GM19351 (cell line): Measurements from ENCODE around the gene PRTFDC1.
"Not testable (repeated sequence)": the region's sequence is repeated elsewhere in the genome, so short reads cannot be mapped to it uniquely, and the experiment has no call there.

Experiments
- ATAC-seq: cut with Tn5 transposase; IDR thresholded peaks from one replicate; pipeline ENCODE4 v1.9.1; 2021; ENCODE audit warnings: mild to moderate bottlenecking, moderate library complexity; ENCODE audit not compliant: unreplicated experiment

Gene PRTFDC1

GRCh38 chr10:24935504-24936292 is 16.7 kb downstream of the PRTFDC1 start:
- ATAC-seq, result no peak

- no peak for ATAC-seq
Observed at GRCh38 chr10:24931236-24931635, 21.2 kb downstream of the PRTFDC1 start.

- peak; percentile 83 for ATAC-seq
Observed at GRCh38 chr10:24930427-24930826, 22.0 kb downstream of the PRTFDC1 start.

GRCh38 chr10:24929904-24930303 is 22.5 kb downstream of the PRTFDC1 start:
- ATAC-seq, result no peak

- peak; percentile 51 for ATAC-seq
Observed at GRCh38 chr10:24929056-24929544, 23.3 kb downstream of the PRTFDC1 start.

GRCh38 chr10:24928163-24928562 is 24.2 kb downstream of the PRTFDC1 start:
- no peak for ATAC-seq

GRCh38 chr10:24926557-24926956 is 25.8 kb downstream of the PRTFDC1 start:
- ATAC-seq, result no peak

GRCh38 chr10:24925799-24926198 is 26.6 kb downstream of the PRTFDC1 start:
- no peak for ATAC-seq

GRCh38 chr10:24924483-24924882 is 27.9 kb downstream of the PRTFDC1 start:
- not testable (repeated sequence) for ATAC-seq

GRCh38 chr10:24922222-24922868 is 30.1 kb downstream of the PRTFDC1 start:
- not testable (repeated sequence) for ATAC-seq

- ATAC-seq, result peak; percentile 96
Observed at GRCh38 chr10:24920907-24921881, 31.2 kb downstream of the PRTFDC1 start.

GRCh38 chr10:24920192-24920591 is 32.2 kb downstream of the PRTFDC1 start:
- ATAC-seq, result not testable (repeated sequence)

GRCh38 chr10:24919629-24920028 is 32.8 kb downstream of the PRTFDC1 start:
- ATAC-seq, result not testable (repeated sequence)

- ATAC-seq, result no peak
Observed at GRCh38 chr10:24917979-24918378, 34.4 kb downstream of the PRTFDC1 start.

- no peak for ATAC-seq
Observed at GRCh38 chr10:24917493-24917892, 34.9 kb downstream of the PRTFDC1 start.

GRCh38 chr10:24916365-24916764 is 36.0 kb downstream of the PRTFDC1 start:
- ATAC-seq, result no peak

GRCh38 chr10:24915304-24915703 is 37.1 kb downstream of the PRTFDC1 start:
- ATAC-seq, result no peak

GRCh38 chr10:24914148-24914547 is 38.3 kb downstream of the PRTFDC1 start:
- ATAC-seq, result no peak

- ATAC-seq, result no peak
Observed at GRCh38 chr10:24912215-24912614, 40.2 kb downstream of the PRTFDC1 start.

GRCh38 chr10:24911029-24911428 is 41.4 kb downstream of the PRTFDC1 start:
- ATAC-seq, result no peak

- ATAC-seq, result no peak
Observed at GRCh38 chr10:24910574-24910973, 41.8 kb downstream of the PRTFDC1 start.
